Keratinocyte (primary cell): ENCODE measurements around the gene HS3ST3B1. TPM values are rescaled to one million over a fixed set of nuclear protein-coding genes. Genes with fewer than 3 reads are reported as not detected.

Experiments used
- DNase-seq: peaks from one replicate; pipeline ENCODE4 v3.0.0-alpha.2; 2011; ENCODE audit warnings: low read depth, missing footprints, low spot score
- FAIRE-seq: peaks from 2 replicates; lab custom pipeline; 2011; peaks lifted over from hg19 to GRCh38; lab: Jason Lieb, UNC
- H2AFZ ChIP-seq: 2 replicates; pipeline ENCODE4 v1.6.0; 2012; ENCODE audit warnings: low read length, control low read depth, inconsistent platforms; ENCODE audit not compliant: control insufficient read depth
- H3K27ac ChIP-seq: 2 replicates; pipeline ENCODE4 v1.5.1; 2011; ENCODE audit warnings: low read length; ENCODE audit not compliant: control insufficient read depth, insufficient read depth
- H3K27me3 ChIP-seq: 3 replicates; pipeline ENCODE4 v1.6.0; 2011; ENCODE audit warnings: low read length; ENCODE audit not compliant: control insufficient read depth, insufficient read depth; ENCODE audit errors: extremely low read depth
- H3K36me3 ChIP-seq, 2 experiments: 2 replicates in 1 of 2; 3 replicates in 1 of 2; pipeline ENCODE4 v1.5.1; 2011; ENCODE audit warnings: low read length in 2 of 2, mild to moderate bottlenecking in 1 of 2; ENCODE audit not compliant: control insufficient read depth in 2 of 2, insufficient read depth in 2 of 2; ENCODE audit errors: extremely low read depth in 1 of 2
- H3K4me1 ChIP-seq: 3 replicates; pipeline ENCODE4 v1.5.1; 2011; ENCODE audit warnings: low read length; ENCODE audit not compliant: control insufficient read depth, insufficient read depth; ENCODE audit errors: extremely low read depth
- H3K4me2 ChIP-seq: 3 replicates; pipeline ENCODE4 v1.6.0; 2011; ENCODE audit warnings: low read depth, low read length; ENCODE audit not compliant: control insufficient read depth, insufficient read depth; ENCODE audit errors: extremely low read depth
- H3K4me3 ChIP-seq, 3 experiments: fragments of 200-600 bp in 1 of 3; sonication (generic) in 1 of 3; 2 replicates in 2 of 3; 3 replicates in 1 of 3; pipeline ENCODE4 v1.5.1; 2011 to 2016; ENCODE audit warnings: low read length in 3 of 3, mild to moderate bottlenecking in 3 of 3, control low read depth in 2 of 3, inconsistent platforms in 1 of 3, low read depth in 1 of 3, mixed read lengths in 1 of 3, mixed run types in 1 of 3, moderate library complexity in 1 of 3; ENCODE audit not compliant: control insufficient read depth in 2 of 3, insufficient read depth in 2 of 3; ENCODE audit errors: extremely low read depth in 1 of 3
- H3K79me2 ChIP-seq: 2 replicates; pipeline ENCODE4 v1.6.0; 2012; ENCODE audit warnings: low read length; ENCODE audit not compliant: control insufficient read depth, insufficient read depth
- H3K9ac ChIP-seq: 3 replicates; pipeline ENCODE4 v1.6.0; 2011; ENCODE audit warnings: low read length; ENCODE audit not compliant: control insufficient read depth, insufficient read depth; ENCODE audit errors: extremely low read depth
- H3K9me1 ChIP-seq: 3 replicates; pipeline ENCODE4 v1.6.0; 2011; ENCODE audit warnings: low read length; ENCODE audit not compliant: control insufficient read depth, insufficient read depth; ENCODE audit errors: extremely low read depth
- H3K9me3 ChIP-seq: 2 replicates; pipeline ENCODE4 v1.5.1; 2012; ENCODE audit warnings: low read depth, low read length; ENCODE audit not compliant: control insufficient read depth
- H4K20me1 ChIP-seq: 3 replicates; pipeline ENCODE4 v1.6.0; 2011; ENCODE audit warnings: low read length; ENCODE audit not compliant: control insufficient read depth, insufficient read depth; ENCODE audit errors: extremely low read depth
- EZH2 ChIP-seq: IDR thresholded peaks from one replicate; pipeline ENCODE4 v1.6.1; 2012; ENCODE audit warnings: inconsistent platforms, mild to moderate bottlenecking, low read length, moderate library complexity
- dilution Hi-C: fragments of 300-500 bp; cut with MboI; formaldehyde crosslinking; loops from one replicate; pipeline ENCODE4 v1.7.0; 2020; ENCODE audit warnings: low sequenced_read_pairs; ENCODE audit not compliant: extremely low pct_ligation_motif_present
- polyA plus RNA-seq, 5 experiments: library from polyadenylated mRNA; depleted of rRNA in 3 of 5; stranded (reverse) in 3 of 5; stranded (forward) in 1 of 5; unstranded in 1 of 5; fragments of >200 nt; gene quantifications; 1 replicate in 1 of 5; 2 replicates in 3 of 5; 3 replicates in 1 of 5; pipeline versions ENCODE4 v1.2.1 to v1.2.3, GENCODE V29; 2011 to 2012; ENCODE audit warnings: missing spikeins in 2 of 5, low read depth in 1 of 5, low replicate concordance in 1 of 5
- TF ChIP-seq, protein P1 (sequence below), 3 experiments: IDR thresholded peaks in 1 of 3; conservative IDR thresholded peaks in 1 of 3; optimal IDR thresholded peaks in 1 of 3; 2 replicates in 2 of 3; 3 replicates in 1 of 3; pipeline versions ENCODE3 to v1.5.1; 2011; ENCODE audit warnings: low read length in 3 of 3, mild to moderate bottlenecking in 3 of 3, moderate library complexity in 2 of 3, control low read depth in 1 of 3, inconsistent platforms in 1 of 3; ENCODE audit not compliant: insufficient read depth in 2 of 3; ENCODE audit errors: extremely low read depth in 1 of 3

The HS3ST3B1 gene
- polyA plus RNA-seq, 1 donor (not counting 4 experiments of a cell fraction or from before 2014, with no cell fraction given) = 3.9 TPM

DNA sequence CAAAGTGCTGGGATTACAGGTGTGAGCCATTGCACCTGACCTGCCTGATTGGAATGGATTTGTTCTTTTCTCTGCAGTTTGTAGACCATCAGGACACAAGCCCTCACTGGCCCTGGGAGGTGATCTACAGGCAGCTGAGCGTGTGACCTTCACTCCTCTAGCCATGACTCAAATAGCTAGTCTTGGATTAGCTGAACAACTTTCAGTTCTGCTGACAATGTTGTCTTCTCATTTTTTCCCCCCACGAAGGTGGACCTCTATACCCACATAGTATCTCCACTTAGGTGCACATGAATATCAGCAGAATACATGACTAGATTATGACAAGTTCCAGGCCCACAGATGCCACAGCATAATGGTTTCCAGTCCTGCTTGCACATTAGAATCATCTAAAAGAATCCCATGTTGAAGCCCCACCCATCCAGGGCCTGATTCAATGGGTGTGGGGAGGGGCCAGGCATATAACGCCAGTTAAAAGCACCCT lies 36.8 kb downstream of the HS3ST3B1 start:
- Histone ChIP-seq H3K27me3 (no peaks in the 10 kb centered on the region), H3K4me1 (no peaks in the 10 kb centered on the region), H3K27ac (no peak overlapping the region), H3K79me2 (peaks cover 21% of the 10 kb centered on the region), H3K36me3 (no peaks in the 10 kb centered on the region), H3K9ac (no peak overlapping the region), H2AFZ (no peak overlapping the region), H3K9me3 (no peaks in the 10 kb centered on the region), H3K4me2 (no peak overlapping the region), H4K20me1 (no peaks in the 10 kb centered on the region), H3K4me3 (no peak overlapping the region), H3K9me1 (no peaks in the 10 kb centered on the region)
- TF ChIP-seq, protein P1, sequence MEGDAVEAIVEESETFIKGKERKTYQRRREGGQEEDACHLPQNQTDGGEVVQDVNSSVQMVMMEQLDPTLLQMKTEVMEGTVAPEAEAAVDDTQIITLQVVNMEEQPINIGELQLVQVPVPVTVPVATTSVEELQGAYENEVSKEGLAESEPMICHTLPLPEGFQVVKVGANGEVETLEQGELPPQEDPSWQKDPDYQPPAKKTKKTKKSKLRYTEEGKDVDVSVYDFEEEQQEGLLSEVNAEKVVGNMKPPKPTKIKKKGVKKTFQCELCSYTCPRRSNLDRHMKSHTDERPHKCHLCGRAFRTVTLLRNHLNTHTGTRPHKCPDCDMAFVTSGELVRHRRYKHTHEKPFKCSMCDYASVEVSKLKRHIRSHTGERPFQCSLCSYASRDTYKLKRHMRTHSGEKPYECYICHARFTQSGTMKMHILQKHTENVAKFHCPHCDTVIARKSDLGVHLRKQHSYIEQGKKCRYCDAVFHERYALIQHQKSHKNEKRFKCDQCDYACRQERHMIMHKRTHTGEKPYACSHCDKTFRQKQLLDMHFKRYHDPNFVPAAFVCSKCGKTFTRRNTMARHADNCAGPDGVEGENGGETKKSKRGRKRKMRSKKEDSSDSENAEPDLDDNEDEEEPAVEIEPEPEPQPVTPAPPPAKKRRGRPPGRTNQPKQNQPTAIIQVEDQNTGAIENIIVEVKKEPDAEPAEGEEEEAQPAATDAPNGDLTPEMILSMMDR (optimal IDR thresholded peaks at IDR 0.05 in 1 of 3, IDR thresholded peaks at IDR 0.05 in 1 of 3, conservative IDR thresholded peaks at IDR 0.05 in 1 of 3; ENCODE audit: extremely low read depth in 1 of 3, insufficient read depth in 2 of 3, low read length in 3 of 3) = no peak
- no peak for TF ChIP-seq EZH2
- dilution Hi-C loops = no loop called here
- DNase-seq (no peak), FAIRE-seq (no peak)

DNA sequence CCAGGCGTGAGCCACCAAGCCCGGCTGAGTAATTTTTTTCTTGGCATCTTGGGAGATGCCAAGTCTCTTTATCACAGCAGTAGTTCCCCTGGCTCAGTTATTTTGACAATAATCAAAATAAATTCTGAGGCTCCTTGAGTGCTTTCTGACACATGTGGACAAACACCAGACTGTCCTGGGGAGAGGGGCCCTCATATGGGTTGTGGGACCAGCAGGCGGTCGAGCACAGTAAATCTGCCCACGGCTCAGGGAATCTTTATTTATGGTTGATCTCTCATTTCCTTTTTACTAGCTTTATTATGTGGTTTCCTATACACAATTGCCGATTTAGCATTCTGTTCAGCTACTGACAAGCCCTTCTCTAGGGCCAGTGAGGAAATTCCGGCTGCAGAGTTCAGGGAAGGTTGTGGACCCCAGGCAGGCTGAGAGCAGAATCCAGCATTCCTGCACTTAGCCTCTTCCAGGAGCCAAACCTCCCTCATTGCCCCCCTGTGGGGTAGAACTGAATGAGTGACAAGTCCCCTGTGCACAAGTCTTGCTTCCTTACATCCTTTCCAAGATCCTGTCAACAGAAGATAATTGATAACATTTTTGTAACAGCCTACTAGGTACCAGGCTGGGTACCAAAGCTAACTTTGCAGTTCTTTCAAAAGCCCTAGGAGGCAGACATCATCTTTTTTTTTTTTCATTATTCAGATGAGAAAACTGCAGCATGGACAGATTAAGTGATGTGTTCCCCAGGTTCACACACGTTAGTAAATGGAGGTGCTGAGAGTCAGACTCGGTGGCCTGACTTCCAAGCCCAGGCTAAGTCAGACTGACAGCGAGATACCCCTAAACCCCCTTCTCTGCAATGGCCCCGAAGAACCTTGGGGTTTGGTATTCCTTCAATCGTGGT lies 40.2 kb downstream of the HS3ST3B1 start:
- DNase-seq (no peak), FAIRE-seq (no peak)
- H3K4me2 ChIP-seq = no peak overlapping the region
- H3K9me1 ChIP-seq = no peaks in the 10 kb centered on the region
- dilution Hi-C loops = no loop called here
- H3K4me3 ChIP-seq = no peak overlapping the region
- TF ChIP-seq, protein P1 (optimal IDR thresholded peaks at IDR 0.05 in 1 of 3, IDR thresholded peaks at IDR 0.05 in 1 of 3, conservative IDR thresholded peaks at IDR 0.05 in 1 of 3; ENCODE audit: extremely low read depth in 1 of 3, insufficient read depth in 2 of 3, low read length in 3 of 3) = no peak
- TF ChIP-seq EZH2 = no peak
- H3K27ac ChIP-seq = no peak overlapping the region
- no peak overlapping the region for H2AFZ ChIP-seq
- H3K36me3 ChIP-seq = no peaks in the 10 kb centered on the region
- H4K20me1 ChIP-seq = no peaks in the 10 kb centered on the region
- peaks cover 19% of the 10 kb centered on the region for H3K79me2 ChIP-seq
- H3K27me3 ChIP-seq = no peaks in the 10 kb centered on the region
- no peaks in the 10 kb centered on the region for H3K4me1 ChIP-seq
- no peak overlapping the region for H3K9ac ChIP-seq
- H3K9me3 ChIP-seq = no peaks in the 10 kb centered on the region
